ENCODE measurements around the gene NKTR.

DNA sequence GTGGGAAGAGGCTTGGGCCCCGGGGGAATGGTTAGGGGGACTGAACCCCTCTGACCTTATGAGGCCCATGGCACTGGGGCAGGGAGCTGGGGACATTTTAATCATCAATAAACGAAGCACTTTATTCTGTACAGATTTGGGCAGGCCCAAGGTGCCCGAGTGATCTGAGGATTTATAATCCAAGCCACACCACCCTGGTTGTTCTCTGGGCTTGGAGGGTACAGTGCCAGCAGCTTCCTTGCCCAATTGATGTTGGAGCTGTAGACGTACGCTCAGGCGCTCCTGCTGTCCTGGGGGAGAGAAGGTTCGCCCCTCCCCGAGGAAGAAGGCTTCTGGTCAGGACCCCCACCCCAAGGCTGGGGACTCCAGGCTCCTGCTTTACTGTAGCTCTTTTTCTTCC lies 65.5 kb downstream of the NKTR start:
- TF ChIP-seq, protein P1, sequence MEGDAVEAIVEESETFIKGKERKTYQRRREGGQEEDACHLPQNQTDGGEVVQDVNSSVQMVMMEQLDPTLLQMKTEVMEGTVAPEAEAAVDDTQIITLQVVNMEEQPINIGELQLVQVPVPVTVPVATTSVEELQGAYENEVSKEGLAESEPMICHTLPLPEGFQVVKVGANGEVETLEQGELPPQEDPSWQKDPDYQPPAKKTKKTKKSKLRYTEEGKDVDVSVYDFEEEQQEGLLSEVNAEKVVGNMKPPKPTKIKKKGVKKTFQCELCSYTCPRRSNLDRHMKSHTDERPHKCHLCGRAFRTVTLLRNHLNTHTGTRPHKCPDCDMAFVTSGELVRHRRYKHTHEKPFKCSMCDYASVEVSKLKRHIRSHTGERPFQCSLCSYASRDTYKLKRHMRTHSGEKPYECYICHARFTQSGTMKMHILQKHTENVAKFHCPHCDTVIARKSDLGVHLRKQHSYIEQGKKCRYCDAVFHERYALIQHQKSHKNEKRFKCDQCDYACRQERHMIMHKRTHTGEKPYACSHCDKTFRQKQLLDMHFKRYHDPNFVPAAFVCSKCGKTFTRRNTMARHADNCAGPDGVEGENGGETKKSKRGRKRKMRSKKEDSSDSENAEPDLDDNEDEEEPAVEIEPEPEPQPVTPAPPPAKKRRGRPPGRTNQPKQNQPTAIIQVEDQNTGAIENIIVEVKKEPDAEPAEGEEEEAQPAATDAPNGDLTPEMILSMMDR (IDR thresholded peaks at IDR 0.05; ENCODE audit: low read depth, low read length), result no peak
- TF ChIP-seq POLR2A (IDR thresholded peaks at IDR 0.05; ENCODE audit: extremely low read depth, insufficient read length), result no peak
- TF ChIP-seq, protein P2, sequence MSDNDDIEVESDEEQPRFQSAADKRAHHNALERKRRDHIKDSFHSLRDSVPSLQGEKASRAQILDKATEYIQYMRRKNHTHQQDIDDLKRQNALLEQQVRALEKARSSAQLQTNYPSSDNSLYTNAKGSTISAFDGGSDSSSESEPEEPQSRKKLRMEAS (IDR thresholded peaks at IDR 0.05; ENCODE audit: low read depth, low read length), result no peak

Data from NB4 (cell line).